ENCODE data around the gene DYNLT4.

DYNLT4 gene

GRCh38 chr1:44808938-44809917 lies 2.1 kb upstream of the DYNLT4 start:
- no peak for TF ChIP-seq ZNF274 (IDR thresholded peaks at IDR 0.05; ENCODE audit: low read depth, low read length)
- no peak overlapping the region for H3K4me3 ChIP-seq (ENCODE audit: low read length)

DNA sequence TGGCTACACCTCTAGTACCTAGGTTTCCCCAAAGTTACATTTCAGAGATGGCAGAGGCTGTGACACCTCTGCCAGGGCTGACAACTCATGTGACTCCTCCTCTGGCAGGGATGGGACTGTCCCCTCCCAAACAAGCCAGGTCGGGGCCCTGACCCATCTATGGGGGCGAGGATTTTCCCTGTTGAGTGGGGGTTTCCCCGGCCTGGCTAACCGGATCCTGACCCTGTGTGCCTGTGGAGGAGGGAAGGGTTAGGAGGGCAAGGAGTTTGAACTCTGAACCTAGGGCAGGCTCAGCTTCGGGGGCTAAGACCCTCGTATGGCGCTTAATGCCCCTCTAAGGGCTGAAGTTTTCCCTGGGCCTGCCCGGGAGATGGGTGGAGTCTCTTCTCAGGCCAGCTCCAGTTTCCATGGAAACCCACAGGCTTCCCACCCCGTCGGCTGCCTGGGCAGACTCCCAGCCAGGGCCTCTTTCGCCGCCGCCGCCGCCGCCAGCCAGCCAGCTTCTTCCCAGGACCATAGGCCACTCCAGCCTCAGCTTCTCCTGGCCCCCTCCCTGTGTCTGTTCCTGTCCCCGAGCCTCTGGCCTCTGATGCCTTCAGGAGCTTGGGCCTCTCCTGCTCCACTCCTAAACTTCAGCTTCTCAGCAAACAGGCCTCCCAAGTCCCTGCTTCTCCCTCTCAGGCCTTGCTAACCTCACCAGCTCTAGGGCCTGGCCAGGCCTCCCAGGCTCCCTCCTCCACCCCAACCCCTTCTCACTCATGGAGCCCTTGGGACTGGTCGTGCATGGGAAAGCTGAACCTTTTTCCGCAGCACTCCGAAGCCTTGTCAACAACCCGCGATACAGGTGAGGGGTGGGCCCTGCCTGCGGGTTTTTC lies 1.1 kb upstream of the DYNLT4 start, which contains the start of gene BTBD19:
Gene BTBD19, plus strand, starts transcription at position 461 of the 875 bp plus-strand sequence. Its CDS starts 298 bp downstream, at position 759.
- no peak within 1 kb of the TSS for H3K4me3 ChIP-seq (ENCODE audit: low read length)
- no peak for TF ChIP-seq ZNF274 (IDR thresholded peaks at IDR 0.05; ENCODE audit: low read depth, low read length)

GRCh38 chr1:44807364-44808062 lies 362 bp upstream of the DYNLT4 start:
- no peak for TF ChIP-seq ZNF274 (IDR thresholded peaks at IDR 0.05; ENCODE audit: low read depth, low read length)
- no peak overlapping the region for H3K4me3 ChIP-seq (ENCODE audit: low read length)

- no peak for TF ChIP-seq ZNF274 (IDR thresholded peaks at IDR 0.05; ENCODE audit: low read depth, low read length)
- H3K4me3 ChIP-seq (ENCODE audit: low read length), result no peak overlapping the region
Measured at GRCh38 chr1:44806025-44806703, 987 bp downstream of the DYNLT4 start.

- no peak overlapping the region for H3K4me3 ChIP-seq (ENCODE audit: low read length)
- TF ChIP-seq ZNF274 (IDR thresholded peaks at IDR 0.05; ENCODE audit: low read depth, low read length), result no peak
Measured at GRCh38 chr1:44805311-44806024, 1.7 kb downstream of the DYNLT4 start.

DNA sequence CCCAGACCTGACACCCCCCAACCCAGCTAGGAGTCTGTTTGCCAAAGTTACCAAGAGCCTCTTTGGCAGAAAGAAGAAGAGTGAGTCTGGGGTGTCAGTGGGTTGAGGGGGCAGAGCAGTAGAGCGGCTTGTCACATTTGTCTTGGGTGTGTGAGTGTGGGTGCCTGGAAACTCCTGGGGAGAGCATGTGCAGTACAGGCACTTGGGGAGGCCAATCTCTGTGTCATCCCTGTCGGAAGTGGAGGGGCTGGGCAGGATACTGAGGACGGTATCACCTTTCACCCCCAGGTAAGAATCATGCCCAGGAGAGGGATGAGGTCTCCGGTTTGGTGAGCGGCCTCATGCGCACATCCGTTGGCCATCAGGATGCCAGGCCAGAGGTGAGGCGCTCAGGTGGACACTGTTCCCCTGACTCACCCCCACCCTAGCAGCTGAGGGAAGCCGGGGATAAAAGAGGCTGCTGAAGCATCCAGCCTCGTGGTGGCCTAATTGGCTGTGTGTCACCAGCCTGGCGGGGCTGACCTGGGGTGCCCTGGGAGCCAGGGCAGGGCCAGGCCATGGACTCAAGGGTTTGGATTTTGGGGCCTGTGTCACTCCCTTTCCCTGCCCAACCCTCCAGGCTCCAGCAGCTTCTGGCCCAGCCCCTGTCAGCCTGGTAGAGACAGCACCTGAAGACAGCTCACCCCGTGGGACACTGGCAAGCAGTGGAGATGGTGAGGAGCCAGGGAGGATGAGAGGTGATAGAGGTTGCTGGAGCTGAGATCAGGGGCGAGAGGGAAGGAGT lies 3.6 kb downstream of the DYNLT4 start:
- TF ChIP-seq ZNF274 (IDR thresholded peaks at IDR 0.05; ENCODE audit: low read depth, low read length), result no peak
- H3K4me3 ChIP-seq (ENCODE audit: low read length), result no peak overlapping the region

DNA sequence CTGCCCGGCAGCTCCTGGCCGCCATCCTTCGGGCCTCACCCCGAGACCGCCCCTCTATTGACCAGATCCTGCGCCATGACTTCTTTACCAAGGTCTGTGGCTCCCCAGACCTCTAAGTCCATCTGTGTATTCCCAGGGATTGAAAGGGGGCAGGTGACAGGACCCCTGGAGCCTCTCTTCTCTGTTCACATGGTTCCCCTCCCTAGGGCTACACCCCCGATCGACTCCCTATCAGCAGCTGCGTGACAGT lies 4.2 kb downstream of the DYNLT4 start:
- TF ChIP-seq ZNF274 (IDR thresholded peaks at IDR 0.05; ENCODE audit: low read depth, low read length), result no peak
- no peak overlapping the region for H3K4me3 ChIP-seq (ENCODE audit: low read length)

DNA sequence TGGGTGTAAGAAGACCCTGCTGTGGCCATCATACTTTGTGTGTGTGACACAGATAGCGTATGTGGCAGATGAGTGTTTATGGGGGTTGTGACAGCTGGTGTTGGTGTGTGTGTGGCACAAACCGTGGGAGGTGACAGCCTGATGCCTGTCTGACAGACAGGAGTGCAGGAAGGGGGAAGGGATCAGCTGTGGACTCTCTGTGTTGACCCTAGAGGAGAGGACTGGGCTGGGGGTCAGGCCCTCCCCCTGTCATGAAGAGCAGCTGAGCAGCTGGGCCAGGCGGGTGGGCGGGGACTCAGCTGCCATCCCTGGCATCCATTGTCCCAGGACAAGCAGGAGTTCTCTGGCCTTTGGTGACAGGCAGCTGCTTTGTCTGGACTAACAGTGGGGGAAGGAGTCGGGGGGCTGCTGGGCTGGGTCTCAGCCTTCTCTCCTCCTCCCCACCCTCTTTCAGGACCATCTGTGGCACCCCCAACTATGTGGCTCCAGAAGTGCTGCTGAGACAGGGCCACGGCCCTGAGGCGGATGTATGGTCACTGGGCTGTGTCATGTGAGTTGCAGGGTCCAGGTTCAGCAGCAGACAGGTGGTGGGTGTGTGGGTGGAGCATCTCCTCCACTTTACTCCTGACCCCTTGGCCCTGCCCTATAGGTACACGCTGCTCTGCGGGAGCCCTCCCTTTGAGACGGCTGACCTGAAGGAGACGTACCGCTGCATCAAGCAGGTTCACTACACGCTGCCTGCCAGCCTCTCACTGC lies 4.7 kb downstream of the DYNLT4 start:
- no peak for TF ChIP-seq ZNF274 (IDR thresholded peaks at IDR 0.05; ENCODE audit: low read depth, low read length)
- peak overlapping the region; percentile 54; the same call in 1 of the 2 replicates for H3K4me3 ChIP-seq (ENCODE audit: low read length)

DNA sequence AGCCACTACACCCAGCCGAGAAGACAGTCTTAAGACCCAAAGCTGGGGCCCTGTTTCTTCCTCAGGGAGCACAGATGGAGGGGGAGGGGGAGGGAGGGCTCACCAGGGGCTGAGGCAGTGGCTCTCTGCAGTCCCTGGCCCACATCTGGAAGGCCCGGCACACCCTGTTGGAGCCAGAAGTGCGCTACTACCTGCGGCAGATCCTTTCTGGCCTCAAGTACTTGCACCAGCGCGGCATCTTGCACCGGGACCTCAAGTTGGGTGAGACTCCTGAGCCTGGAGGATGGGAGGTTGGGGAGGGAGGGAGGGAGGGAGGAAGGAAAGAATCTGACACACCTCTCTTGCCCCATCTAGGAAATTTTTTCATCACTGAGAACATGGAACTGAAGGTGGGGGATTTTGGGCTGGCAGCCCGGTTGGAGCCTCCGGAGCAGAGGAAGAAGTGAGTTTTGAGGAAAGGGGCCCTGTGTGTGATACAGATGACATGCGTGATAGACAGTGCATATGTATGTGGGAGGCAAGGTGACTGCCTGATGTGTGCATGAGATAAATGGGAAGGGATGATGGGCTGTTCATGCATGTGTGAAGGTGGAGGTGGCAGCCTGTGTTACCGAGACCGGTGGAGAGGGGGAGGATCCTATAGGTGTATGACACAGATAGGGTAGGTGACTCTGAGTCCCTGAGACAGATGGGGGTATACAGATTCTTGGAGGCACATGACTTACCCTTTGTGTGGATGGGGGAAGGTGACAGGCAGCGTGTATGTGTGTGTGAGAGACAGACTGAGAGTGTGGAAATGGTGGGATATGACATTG lies 5.5 kb downstream of the DYNLT4 start:
- TF ChIP-seq ZNF274 (IDR thresholded peaks at IDR 0.05; ENCODE audit: low read depth, low read length), result no peak
- H3K4me3 ChIP-seq (ENCODE audit: low read length), result peak overlapping the region; percentile 54

- TF ChIP-seq ZNF274 (IDR thresholded peaks at IDR 0.05; ENCODE audit: low read depth, low read length), result no peak
Measured at GRCh38 chr1:44799770-44800584, 7.2 kb downstream of the DYNLT4 start, which contains the start of gene PLK3. TSS of gene PLK3 (plus strand) at chr1:44800377. CDS start at chr1:44800464, 87 bp downstream.

More at GRCh38 chr1:44799770-44800584, 7.2 kb downstream of the DYNLT4 start, which contains the start of gene PLK3:
- H3K4me3 ChIP-seq (ENCODE audit: low read length), result peak within 1 kb of the TSS; percentile 87
